Measurements from ENCODE around the gene NDUFS8. TPM values are rescaled to one million over a fixed set of nuclear protein-coding genes. Genes with fewer than 3 reads are reported as not detected.

Gene NDUFS8
- total and polyA plus RNA-seq, 2 experiments from 2014 or later = 114 to 219 TPM

DNA sequence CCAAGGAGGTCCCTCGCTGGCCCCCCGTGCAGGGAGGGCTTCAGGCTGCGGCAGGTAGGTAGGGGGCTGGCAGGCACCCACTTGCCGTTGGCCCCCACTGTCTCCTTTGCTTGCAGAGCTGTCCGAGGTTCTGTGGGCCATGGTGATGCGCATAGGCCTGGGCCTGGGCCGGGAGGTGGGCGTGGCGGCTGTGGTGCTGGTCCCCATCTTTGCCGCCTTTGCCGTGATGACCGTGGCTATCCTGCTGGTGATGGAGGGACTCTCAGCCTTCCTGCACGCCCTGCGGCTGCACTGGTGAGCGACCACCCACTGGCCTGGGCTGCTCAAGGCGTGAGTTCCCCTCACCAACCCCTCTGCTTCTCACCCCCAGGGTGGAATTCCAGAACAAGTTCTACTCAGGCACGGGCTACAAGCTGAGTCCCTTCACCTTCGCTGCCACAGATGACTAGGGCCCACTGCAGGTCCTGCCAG lies 19.9 kb downstream of the NDUFS8 start:
- H3K9ac ChIP-seq = no peak overlapping the region
- H3K9me2 ChIP-seq (ENCODE audit: insufficient read depth) = no peaks in the 10 kb centered on the region
- H3K79me2 ChIP-seq (ENCODE audit: insufficient read depth) = no peaks in the 10 kb centered on the region
- H4K20me1 ChIP-seq (ENCODE audit: insufficient read depth) = no peaks in the 10 kb centered on the region
- no peak for DNase-seq
- no peak overlapping the region for H3K27ac ChIP-seq
- no peaks in the 10 kb centered on the region for H3K9me3 ChIP-seq (ENCODE audit: low read depth)
- peaks cover 17% of the 10 kb centered on the region for H3F3A ChIP-seq (ENCODE audit: insufficient read depth)
- TF ChIP-seq EZH2phosphoT487 (IDR thresholded peaks at IDR 0.05; ENCODE audit: insufficient read depth, low read depth) (no peak), EZH2 (IDR thresholded peaks at IDR 0.05; ENCODE audit: insufficient read depth, poor library complexity, severe bottlenecking) (no peak)
- WGBS, 2 experiments (ENCODE audit: low coverage in 1 of 2, low lambda C conversion rate in 2 of 2, missing lambda C conversion rate in 2 of 2) = 91 to 94% methylated on average over 17 of the region's 18 CpGs
- no peak overlapping the region for H3K4me2 ChIP-seq (ENCODE audit: unreplicated experiment)
- H3K36me3 ChIP-seq (ENCODE audit: low read depth) = no peaks in the 10 kb centered on the region
- no peak overlapping the region for H3K4me3 ChIP-seq
- H3K27me3 ChIP-seq (replicated peaks; ENCODE audit: insufficient read depth) = no peaks in the 10 kb centered on the region
- H2AFZ ChIP-seq = no peak overlapping the region
- in situ Hi-C loops (cut with MboI) = no loop called here
- no peaks in the 10 kb centered on the region for H3K4me1 ChIP-seq (ENCODE audit: insufficient read depth)

DNA sequence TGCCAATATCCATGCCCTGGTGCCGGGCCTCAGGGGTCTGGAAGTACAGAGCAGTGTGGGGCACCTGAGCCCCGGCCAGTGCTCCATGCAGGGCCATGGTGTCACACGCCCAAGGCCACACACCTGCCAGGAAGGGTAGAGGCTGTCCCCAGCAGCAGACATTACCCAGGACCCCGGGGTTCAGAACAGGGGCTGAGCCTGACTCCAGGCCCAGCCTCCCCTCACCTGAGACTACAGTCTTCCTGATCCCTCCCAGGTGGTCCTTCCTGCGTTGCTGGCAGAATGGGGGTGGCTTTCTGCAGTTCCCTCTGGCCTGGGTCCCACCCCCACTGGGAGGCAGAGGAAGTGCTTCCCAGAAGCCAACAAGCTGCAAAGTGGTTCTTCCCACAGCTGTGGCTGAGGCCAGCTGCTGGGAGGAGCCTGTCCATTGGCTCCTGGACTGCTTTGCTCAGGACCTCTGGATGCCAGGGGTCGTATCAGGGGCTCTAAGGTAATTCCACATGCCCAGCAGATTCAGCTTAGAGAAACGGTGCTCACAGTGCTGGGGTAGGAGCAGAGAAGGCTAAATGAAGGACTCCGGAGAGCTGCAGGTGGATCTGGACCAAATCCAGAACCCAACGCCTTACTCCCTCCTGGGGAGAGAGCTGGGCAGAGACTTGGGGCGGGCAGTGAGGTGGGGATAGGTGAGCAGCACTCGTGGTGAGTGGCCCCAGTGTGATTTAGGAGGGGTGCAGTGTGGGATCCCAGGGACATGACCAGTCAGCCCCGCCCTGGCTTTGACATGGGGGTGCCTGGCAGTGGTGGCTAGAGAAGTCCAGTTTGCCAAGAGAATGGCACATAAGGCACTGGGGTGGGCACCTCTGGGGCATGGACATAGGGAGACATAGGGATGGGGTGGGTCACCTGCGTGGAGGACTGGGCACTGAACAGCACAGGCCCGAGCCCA lies 21.0 kb downstream of the NDUFS8 start:
- no peak for TF ChIP-seq EZH2 (IDR thresholded peaks at IDR 0.05; ENCODE audit: insufficient read depth, poor library complexity, severe bottlenecking)
- no peaks in the 10 kb centered on the region for H3K4me1 ChIP-seq (ENCODE audit: insufficient read depth)
- no peak overlapping the region for H3K9ac ChIP-seq
- no peak overlapping the region for H3K27ac ChIP-seq
- no peaks in the 10 kb centered on the region for H3K36me3 ChIP-seq (ENCODE audit: low read depth)
- WGBS, 2 experiments (ENCODE audit: low coverage in 1 of 2, low lambda C conversion rate in 2 of 2, missing lambda C conversion rate in 2 of 2) = 88 to 93% methylated on average over 14 of the region's 14 CpGs
- H3K79me2 ChIP-seq (ENCODE audit: insufficient read depth) = no peaks in the 10 kb centered on the region
- in situ Hi-C loops (cut with MboI) = no loop called here
- no peaks in the 10 kb centered on the region for H3K27me3 ChIP-seq (replicated peaks; ENCODE audit: insufficient read depth)
- H3K4me3 ChIP-seq = no peak overlapping the region
- no peak for DNase-seq
- no peaks in the 10 kb centered on the region for H3K9me2 ChIP-seq (ENCODE audit: insufficient read depth)
- H3F3A ChIP-seq (ENCODE audit: insufficient read depth) = peaks cover 17% of the 10 kb centered on the region
- no peak overlapping the region for H2AFZ ChIP-seq
- H4K20me1 ChIP-seq (ENCODE audit: insufficient read depth) = no peaks in the 10 kb centered on the region
- H3K4me2 ChIP-seq (ENCODE audit: unreplicated experiment) = no peak overlapping the region
- H3K9me3 ChIP-seq (ENCODE audit: low read depth) = no peaks in the 10 kb centered on the region

DNA sequence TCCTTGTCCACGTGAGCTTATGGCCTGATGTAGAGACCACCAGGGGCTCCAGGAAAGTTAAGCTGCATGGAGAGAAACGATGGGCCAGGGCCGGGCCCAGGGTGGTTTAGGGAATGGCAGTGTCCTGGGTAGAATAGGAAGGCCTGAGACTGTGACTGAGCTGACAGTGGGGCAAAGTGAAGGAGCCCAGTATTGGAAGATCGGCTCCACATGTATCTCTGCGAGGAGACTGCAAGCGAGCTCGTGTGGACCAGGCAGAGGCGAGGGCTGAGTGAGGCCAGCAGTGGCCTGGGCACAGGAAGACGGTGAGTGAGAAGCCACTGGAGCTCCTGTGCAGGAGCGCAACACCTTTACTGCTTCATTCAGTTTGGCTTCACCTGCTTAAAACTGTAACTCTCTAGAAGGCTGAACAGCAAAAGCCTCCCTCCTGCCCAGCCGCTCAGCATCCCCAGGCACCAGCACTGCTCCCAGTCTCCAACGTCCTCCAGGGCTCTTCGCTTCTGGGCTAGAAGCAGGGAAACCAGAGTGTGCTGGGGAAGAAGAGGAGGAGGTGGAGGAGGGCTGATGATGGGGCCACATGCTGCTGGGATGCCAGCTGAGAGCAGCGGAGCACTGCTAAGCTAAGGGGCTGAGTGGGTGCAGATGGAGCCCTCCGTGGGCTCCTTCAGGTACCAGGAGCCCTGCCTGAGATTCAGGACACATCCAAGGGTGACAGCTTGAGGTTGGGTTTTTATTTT lies 21.8 kb downstream of the NDUFS8 start:
- DNase-seq = no peak
- Histone ChIP-seq H3K4me1 (ENCODE audit: insufficient read depth) (no peaks in the 10 kb centered on the region), H3K27me3 (replicated peaks; ENCODE audit: insufficient read depth) (no peaks in the 10 kb centered on the region), H3K9me3 (ENCODE audit: low read depth) (no peaks in the 10 kb centered on the region), H3K4me2 (ENCODE audit: unreplicated experiment) (no peak overlapping the region), H3F3A (ENCODE audit: insufficient read depth) (peaks cover 17% of the 10 kb centered on the region), H3K36me3 (ENCODE audit: low read depth) (no peaks in the 10 kb centered on the region), H3K9ac (no peak overlapping the region), H4K20me1 (ENCODE audit: insufficient read depth) (no peaks in the 10 kb centered on the region), H3K9me2 (ENCODE audit: insufficient read depth) (no peaks in the 10 kb centered on the region), H3K4me3 (no peak overlapping the region), H2AFZ (no peak overlapping the region), H3K79me2 (ENCODE audit: insufficient read depth) (no peaks in the 10 kb centered on the region), H3K27ac (no peak overlapping the region)
- 86 to 88% methylated on average over 15 of the region's 15 CpGs for WGBS, 2 experiments (ENCODE audit: low coverage in 1 of 2, low lambda C conversion rate in 2 of 2, missing lambda C conversion rate in 2 of 2)
- in situ Hi-C loops (cut with MboI) = no loop called here
- TF ChIP-seq EZH2 (IDR thresholded peaks at IDR 0.05; ENCODE audit: insufficient read depth, poor library complexity, severe bottlenecking) (no peak), EZH2phosphoT487 (IDR thresholded peaks at IDR 0.05; ENCODE audit: insufficient read depth, low read depth) (no peak)

DNA sequence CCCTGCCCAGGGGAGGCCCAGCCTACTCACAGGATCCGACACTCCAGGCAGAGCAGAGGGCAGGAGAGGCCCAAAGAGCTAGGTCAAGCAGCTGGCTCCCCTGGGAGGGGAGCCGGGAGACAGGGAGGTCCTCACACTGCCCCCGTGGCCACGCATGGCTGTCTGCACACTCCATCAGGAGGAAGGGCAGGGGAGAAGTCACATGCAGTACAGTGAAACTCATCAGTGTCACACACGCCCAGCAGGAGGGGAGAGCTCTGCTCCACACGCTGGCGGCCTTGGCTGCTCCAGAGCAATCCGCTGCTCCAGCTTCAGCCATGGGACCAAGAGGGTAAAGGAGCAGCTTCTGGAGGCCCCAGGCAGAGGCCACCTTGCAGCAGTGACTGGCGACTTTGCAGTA lies 22.6 kb downstream of the NDUFS8 start:
- Histone ChIP-seq H3K9ac (no peak overlapping the region), H2AFZ (no peak overlapping the region), H3K36me3 (ENCODE audit: low read depth) (no peaks in the 10 kb centered on the region), H3K27me3 (replicated peaks; ENCODE audit: insufficient read depth) (no peaks in the 10 kb centered on the region), H3K9me2 (ENCODE audit: insufficient read depth) (no peaks in the 10 kb centered on the region), H3K4me1 (ENCODE audit: insufficient read depth) (no peaks in the 10 kb centered on the region), H3K79me2 (ENCODE audit: insufficient read depth) (no peaks in the 10 kb centered on the region), H3K4me2 (ENCODE audit: unreplicated experiment) (no peak overlapping the region), H3K4me3 (no peak overlapping the region), H3K9me3 (ENCODE audit: low read depth) (no peaks in the 10 kb centered on the region), H4K20me1 (ENCODE audit: insufficient read depth) (no peaks in the 10 kb centered on the region), H3K27ac (no peak overlapping the region), H3F3A (ENCODE audit: insufficient read depth) (peaks cover 17% of the 10 kb centered on the region)
- WGBS, 2 experiments (ENCODE audit: low coverage in 1 of 2, low lambda C conversion rate in 2 of 2, missing lambda C conversion rate in 2 of 2) = 75% methylated on average over 7 to 9 of the region's 9 CpGs
- DNase-seq = no peak
- in situ Hi-C loops (cut with MboI) = no loop called here
- TF ChIP-seq EZH2phosphoT487 (IDR thresholded peaks at IDR 0.05; ENCODE audit: insufficient read depth, low read depth) (no peak), EZH2 (IDR thresholded peaks at IDR 0.05; ENCODE audit: insufficient read depth, poor library complexity, severe bottlenecking) (no peak)
